A673 (cell line): ENCODE measurements around the gene SPACA6. TPM values are rescaled to one million over a fixed set of nuclear protein-coding genes. Genes with fewer than 3 reads are reported as not detected.
"Not testable (repeated sequence)": the region's sequence is repeated elsewhere in the genome, so short reads cannot be mapped to it uniquely, and the experiment has no call there.

ENCODE experiments used
- BruUV-seq: library from RNA; stranded (reverse); fragments of 400-500 nt; replicated peaks from 2 replicates; lab custom pipeline; 2021; lab: Mats Ljungman, UMichigan
- CTCF ChIA-PET: fragments of 300-600 bp; sonication (Branson Sonifier 250); formaldehyde crosslinking; loops from one replicate; lab custom pipeline; 2022; ENCODE audit warnings: antibody characterized with exemption; lab: Charles Lee
- POLR2A ChIA-PET: fragments of 300-600 bp; sonication (Branson Sonifier 250); formaldehyde crosslinking; loops from one replicate; lab custom pipeline; 2022; ENCODE audit warnings: antibody characterized with exemption; ENCODE audit not compliant: low non-redundant PET; lab: Charles Lee
- DNase-seq: peaks from one replicate; pipeline ENCODE4 v3.0.0-alpha.2; 2015; ENCODE audit warnings: low spot score
- H3K27ac ChIP-seq: fragments of 200-600 bp; sonication (generic); 2 replicates; pipeline ENCODE4 v1.5.1; 2016; ENCODE audit warnings: mixed run types, low read depth, mild to moderate bottlenecking, mixed read lengths, antibody characterized with exemption, low read length; ENCODE audit not compliant: poor library complexity, severe bottlenecking
- H3K27me3 ChIP-seq: fragments of 200-600 bp; sonication (generic); replicated peaks from 2 replicates; pipeline ENCODE4 v1.6.1; 2017; ENCODE audit warnings: mixed run types, low read depth, mild to moderate bottlenecking, mixed read lengths, antibody characterized with exemption, low read length; ENCODE audit not compliant: insufficient read depth, poor library complexity
- H3K36me3 ChIP-seq: fragments of 200-600 bp; sonication (generic); 2 replicates; pipeline ENCODE4 v1.6.1; 2016; ENCODE audit warnings: mixed run types, mild to moderate bottlenecking, mixed read lengths, antibody characterized with exemption, low read length; ENCODE audit not compliant: insufficient read depth, poor library complexity, severe bottlenecking
- H3K4me1 ChIP-seq: fragments of 200-600 bp; sonication (generic); 2 replicates; pipeline ENCODE4 v1.6.1; 2017; ENCODE audit warnings: mixed run types, mild to moderate bottlenecking, mixed read lengths, antibody characterized with exemption, low read length; ENCODE audit not compliant: insufficient read depth, poor library complexity, severe bottlenecking
- H3K4me3 ChIP-seq: fragments of 200-600 bp; sonication (generic); 2 replicates; pipeline ENCODE4 v1.5.1; 2016; ENCODE audit warnings: low read depth, mixed run types, mild to moderate bottlenecking, mixed read lengths, low read length; ENCODE audit not compliant: poor library complexity, severe bottlenecking
- H3K9me3 ChIP-seq: fragments of 200-600 bp; sonication (generic); 2 replicates; pipeline ENCODE4 v1.6.1; 2016; ENCODE audit warnings: mixed run types, low read depth, mild to moderate bottlenecking, mixed read lengths, antibody characterized with exemption, low read length; ENCODE audit not compliant: poor library complexity, severe bottlenecking
- EZH2 ChIP-seq: fragments of 200-600 bp; sonication (generic); IDR thresholded peaks from 2 replicates; pipeline ENCODE4 v1.6.1; 2017; ENCODE audit warnings: borderline replicate concordance, low read depth, mild to moderate bottlenecking, mixed read lengths, antibody characterized with exemption, low read length; ENCODE audit not compliant: poor library complexity, severe bottlenecking
- intact Hi-C: fragments of 100-400 bp; cut with micrococcal nuclease; formaldehyde crosslinking; loops from one replicate; pipeline ENCODE4 v1.10.0; 2022; ENCODE audit not compliant: unreplicated experiment
- total RNA-seq: library from RNA; stranded (reverse); gene quantifications from 2 replicates; pipeline ENCODE4 v1.2.3, GENCODE V29; 2021
- TF ChIP-seq, protein P1 (sequence below): fragments of 300-800, 200-600 bp; sonication (generic); conservative IDR thresholded peaks from 2 replicates; pipeline ENCODE4 v1.5.1; 2017; ENCODE audit warnings: low read depth, mild to moderate bottlenecking, antibody characterized with exemption, low read length, moderate library complexity, mixed read lengths

Gene SPACA6
- total RNA-seq, 1 experiment from 2014 or later, result 28.6 TPM

DNA sequence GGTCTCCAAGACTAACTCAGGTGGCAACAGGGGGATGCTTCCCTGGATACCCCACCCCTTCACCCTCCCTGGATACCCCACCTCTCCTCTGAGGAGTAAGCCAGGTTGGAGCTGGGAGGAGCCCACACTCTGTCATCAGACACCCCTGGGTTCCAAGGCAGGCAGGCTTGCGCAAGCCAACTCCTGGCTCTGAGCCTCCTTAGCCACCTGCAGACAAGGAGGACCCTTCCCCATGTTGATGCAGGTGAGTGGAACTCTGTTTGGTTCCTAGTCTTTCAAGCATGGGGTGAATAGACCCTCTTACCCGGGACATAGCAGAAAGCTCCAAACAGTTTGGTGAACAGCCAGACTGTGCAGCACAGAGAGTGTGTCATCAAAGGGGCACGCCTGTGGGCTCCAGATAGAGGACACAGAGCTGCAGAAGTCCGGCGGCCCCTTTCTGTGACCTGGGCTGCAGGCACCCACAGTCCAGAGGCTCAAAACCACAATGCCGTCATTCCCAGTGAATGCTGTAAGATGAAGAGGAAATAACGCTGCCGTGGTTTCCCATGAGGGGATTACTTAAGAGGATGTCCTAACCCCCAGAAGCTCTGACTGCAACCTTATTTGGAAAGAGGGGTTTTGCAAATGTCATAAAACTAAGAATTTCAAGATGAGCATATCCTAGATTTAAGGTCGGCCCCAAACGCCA lies 42.8 kb downstream of the SPACA6 start:
- no TSS peak for BruUV-seq
- ChIA-PET CTCF (no interaction called here), POLR2A (no interaction called here)
- Histone ChIP-seq H3K9me3 (no peaks in the 10 kb centered on the region), H3K27me3 (peaks cover 44% of the 10 kb centered on the region), H3K36me3 (no peaks in the 10 kb centered on the region), H3K4me3 (no peak overlapping the region), H3K27ac (no peak overlapping the region), H3K4me1 (no peaks in the 10 kb centered on the region)
- no peak for DNase-seq
- intact Hi-C loops, result no loop called here
- TF ChIP-seq, protein P1, sequence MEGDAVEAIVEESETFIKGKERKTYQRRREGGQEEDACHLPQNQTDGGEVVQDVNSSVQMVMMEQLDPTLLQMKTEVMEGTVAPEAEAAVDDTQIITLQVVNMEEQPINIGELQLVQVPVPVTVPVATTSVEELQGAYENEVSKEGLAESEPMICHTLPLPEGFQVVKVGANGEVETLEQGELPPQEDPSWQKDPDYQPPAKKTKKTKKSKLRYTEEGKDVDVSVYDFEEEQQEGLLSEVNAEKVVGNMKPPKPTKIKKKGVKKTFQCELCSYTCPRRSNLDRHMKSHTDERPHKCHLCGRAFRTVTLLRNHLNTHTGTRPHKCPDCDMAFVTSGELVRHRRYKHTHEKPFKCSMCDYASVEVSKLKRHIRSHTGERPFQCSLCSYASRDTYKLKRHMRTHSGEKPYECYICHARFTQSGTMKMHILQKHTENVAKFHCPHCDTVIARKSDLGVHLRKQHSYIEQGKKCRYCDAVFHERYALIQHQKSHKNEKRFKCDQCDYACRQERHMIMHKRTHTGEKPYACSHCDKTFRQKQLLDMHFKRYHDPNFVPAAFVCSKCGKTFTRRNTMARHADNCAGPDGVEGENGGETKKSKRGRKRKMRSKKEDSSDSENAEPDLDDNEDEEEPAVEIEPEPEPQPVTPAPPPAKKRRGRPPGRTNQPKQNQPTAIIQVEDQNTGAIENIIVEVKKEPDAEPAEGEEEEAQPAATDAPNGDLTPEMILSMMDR, result no peak
- no peak for TF ChIP-seq EZH2

DNA sequence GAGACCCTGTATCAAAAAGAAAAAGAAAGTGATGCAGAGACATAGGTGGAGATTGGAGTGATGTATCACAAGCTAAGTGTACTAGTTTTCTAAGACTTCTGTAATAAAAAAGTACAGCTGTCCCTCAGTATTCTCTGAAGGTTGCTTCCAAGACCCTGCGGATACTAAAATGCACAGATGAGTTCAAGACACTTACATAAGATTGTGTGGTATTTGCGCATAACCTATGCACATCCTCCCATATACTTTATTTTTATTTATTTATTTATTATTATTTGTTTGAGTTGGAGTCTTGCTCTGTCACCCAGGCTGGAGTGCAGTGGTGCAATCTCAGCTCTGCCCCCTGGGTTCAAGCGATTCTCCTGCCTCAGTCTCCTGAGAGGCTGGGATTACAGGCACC lies 44.3 kb downstream of the SPACA6 start:
- CTCF ChIA-PET, result no interaction called here
- intact Hi-C loops, result no loop called here
- no peak for TF ChIP-seq EZH2
- TF ChIP-seq, protein P1, result no peak

DNA sequence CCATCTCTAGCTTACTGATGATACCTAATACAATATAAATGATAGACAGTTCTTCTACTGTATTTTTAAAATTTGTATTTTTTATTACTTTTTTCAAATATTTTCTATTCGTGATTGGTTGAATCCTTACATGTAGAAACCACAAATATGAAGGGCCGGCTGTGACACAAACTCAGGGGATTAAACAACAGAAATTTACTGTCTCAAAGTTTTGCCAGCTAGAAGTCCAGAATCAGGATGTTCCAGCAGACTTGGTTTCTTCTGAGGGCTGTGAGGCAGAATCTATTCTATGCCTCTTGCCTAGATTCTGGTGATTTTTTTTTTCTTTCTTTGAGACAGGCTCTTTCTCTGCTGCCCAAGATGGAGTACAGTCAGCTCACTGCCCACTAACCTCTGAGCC lies 44.8 kb downstream of the SPACA6 start:
- H3K9me3 ChIP-seq, result no peaks in the 10 kb centered on the region
- ChIA-PET CTCF (no interaction called here), POLR2A (no interaction called here)
- H3K27me3 ChIP-seq, result peaks cover 44% of the 10 kb centered on the region
- no peaks in the 10 kb centered on the region for H3K36me3 ChIP-seq
- H3K27ac ChIP-seq, result no peak overlapping the region
- DNase-seq, result no peak
- intact Hi-C loops, result no loop called here
- TF ChIP-seq, protein P1, result no peak
- TF ChIP-seq EZH2, result no peak
- no peaks in the 10 kb centered on the region for H3K4me1 ChIP-seq
- no TSS peak for BruUV-seq
- no peak overlapping the region for H3K4me3 ChIP-seq

More for the DNA sequence above, 44.3 kb downstream of the SPACA6 start:
- H3K27me3 ChIP-seq, result peaks cover 44% of the 10 kb centered on the region
- H3K4me3 ChIP-seq, result no peak overlapping the region
- H3K27ac ChIP-seq, result no peak overlapping the region
- no peaks in the 10 kb centered on the region for H3K9me3 ChIP-seq
- DNase-seq, result no peak
- POLR2A ChIA-PET, result no interaction called here
- no peaks in the 10 kb centered on the region for H3K4me1 ChIP-seq
- BruUV-seq, result no TSS peak
- H3K36me3 ChIP-seq, result no peaks in the 10 kb centered on the region

DNA sequence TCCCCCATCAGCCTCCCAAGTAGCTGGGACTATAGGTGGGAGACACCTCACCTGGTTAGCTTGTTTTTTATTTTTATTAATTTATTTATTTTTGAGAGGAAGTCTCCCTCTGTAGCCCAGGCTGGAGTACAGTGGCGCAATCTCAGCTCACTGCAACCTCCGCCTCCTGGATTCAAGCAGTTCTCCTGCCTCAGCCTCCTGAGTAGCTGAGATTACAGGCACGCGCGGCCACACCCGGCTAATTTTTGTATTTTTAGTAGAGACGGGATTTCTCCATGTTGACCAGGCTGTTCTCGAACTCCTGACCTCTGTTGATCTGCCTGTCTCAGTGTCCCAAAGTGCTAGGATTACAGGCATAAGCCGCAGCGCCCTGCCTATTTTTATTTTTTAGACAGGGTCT lies 45.4 kb downstream of the SPACA6 start:
- peaks cover 42% of the 10 kb centered on the region for H3K27me3 ChIP-seq
- H3K4me1 ChIP-seq, H3K27ac ChIP-seq, H3K36me3 ChIP-seq, BruUV-seq, CTCF ChIA-PET, H3K4me3 ChIP-seq, POLR2A ChIA-PET, DNase-seq, intact Hi-C loops, H3K9me3 ChIP-seq: not testable (repeated sequence)
